ENCODE measurements around the gene FAM83F.

DNA sequence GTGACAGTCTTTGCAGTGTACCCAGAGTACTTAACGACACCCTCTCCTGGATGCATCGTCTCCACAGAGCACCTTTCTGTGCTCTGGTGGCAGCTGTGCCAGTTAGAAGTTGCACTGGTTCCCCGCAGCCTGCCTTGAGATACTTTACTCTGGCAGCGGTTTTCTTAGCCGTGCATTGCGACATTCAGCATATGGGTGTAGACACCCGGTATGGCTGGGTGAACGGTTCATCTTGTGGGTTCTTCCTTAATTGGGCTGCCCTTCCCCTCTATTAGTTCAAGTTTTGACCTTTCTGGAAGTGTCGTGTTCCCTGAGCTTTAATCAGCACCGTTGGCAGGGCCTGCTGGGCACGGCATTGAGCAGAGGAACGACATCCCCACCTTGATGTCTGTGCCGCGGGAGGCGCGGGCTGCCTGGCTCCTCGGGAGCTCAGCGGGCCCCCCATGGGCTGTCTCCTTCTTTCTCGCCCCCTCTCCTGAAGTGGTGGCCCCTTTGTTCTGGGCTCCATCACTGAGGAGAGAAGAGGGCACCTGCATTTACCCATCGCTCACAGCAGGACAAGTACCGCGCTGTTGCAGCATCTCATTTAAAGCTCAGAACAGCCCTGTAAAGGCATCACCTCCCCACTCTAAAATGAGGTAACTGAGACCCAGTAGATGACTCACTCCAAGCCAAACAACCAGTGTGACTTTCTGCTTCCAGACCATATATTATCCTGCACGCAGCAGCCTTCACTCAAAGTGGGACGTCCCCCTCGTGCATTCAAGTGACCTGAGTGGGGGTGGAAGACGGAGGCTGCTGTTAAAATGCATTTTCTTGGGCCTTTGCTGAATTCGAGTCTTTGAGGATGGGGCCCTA is 13.3 kb downstream of the FAM83F start:
- TF ChIP-seq, protein P1, sequence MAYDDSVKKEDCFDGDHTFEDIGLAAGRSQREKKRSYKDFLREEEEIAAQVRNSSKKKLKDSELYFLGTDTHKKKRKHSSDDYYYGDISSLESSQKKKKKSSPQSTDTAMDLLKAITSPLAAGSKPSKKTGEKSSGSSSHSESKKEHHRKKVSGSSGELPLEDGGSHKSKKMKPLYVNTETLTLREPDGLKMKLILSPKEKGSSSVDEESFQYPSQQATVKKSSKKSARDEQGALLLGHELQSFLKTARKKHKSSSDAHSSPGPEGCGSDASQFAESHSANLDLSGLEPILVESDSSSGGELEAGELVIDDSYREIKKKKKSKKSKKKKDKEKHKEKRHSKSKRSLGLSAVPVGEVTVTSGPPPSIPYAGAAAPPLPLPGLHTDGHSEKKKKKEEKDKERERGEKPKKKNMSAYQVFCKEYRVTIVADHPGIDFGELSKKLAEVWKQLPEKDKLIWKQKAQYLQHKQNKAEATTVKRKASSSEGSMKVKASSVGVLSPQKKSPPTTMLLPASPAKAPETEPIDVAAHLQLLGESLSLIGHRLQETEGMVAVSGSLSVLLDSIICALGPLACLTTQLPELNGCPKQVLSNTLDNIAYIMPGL (CRISPR knock-in tag; IDR thresholded peaks at IDR 0.05; ENCODE audit: borderline replicate concordance) = no peak
- TF ChIP-seq KDM1A (IDR thresholded peaks at IDR 0.05; ENCODE audit: low read depth) = no peak
